Karpas-422 (cell line): ENCODE measurements around the gene RAD9A. TPM values are rescaled to one million over a fixed set of nuclear protein-coding genes. Genes with fewer than 3 reads are reported as not detected.
"Not testable (repeated sequence)": the region's sequence is repeated elsewhere in the genome, so short reads cannot be mapped to it uniquely, and the experiment has no call there.

Experiments used
- DNase-seq: peaks from one replicate; pipeline ENCODE4 v3.0.0-alpha.2; 2015
- H2AFZ ChIP-seq: fragments of 200-600 bp; sonication (generic); 2 replicates; pipeline ENCODE4 v1.6.1; 2014; ENCODE audit warnings: antibody characterized with exemption, low read length, mixed read lengths
- H3K27ac ChIP-seq: fragments of 200-600 bp; sonication (generic); 2 replicates; pipeline ENCODE4 v1.5.1; 2014; ENCODE audit warnings: mild to moderate bottlenecking, low read length, moderate library complexity
- H3K27me3 ChIP-seq: fragments of 200-600 bp; sonication (generic); 2 replicates; pipeline ENCODE4 v1.6.1; 2014; ENCODE audit warnings: low read length, mixed read lengths
- H3K36me3 ChIP-seq: fragments of 200-600 bp; sonication (generic); 2 replicates; pipeline ENCODE4 v1.6.1; 2014; ENCODE audit warnings: low read length, mixed read lengths; ENCODE audit not compliant: insufficient read depth
- H3K4me1 ChIP-seq: fragments of 200-600 bp; sonication (generic); 2 replicates; pipeline ENCODE4 v1.6.1; 2014; ENCODE audit warnings: mild to moderate bottlenecking, low read length, mixed read lengths
- H3K4me2 ChIP-seq: fragments of 200-600 bp; sonication (generic); 2 replicates; pipeline ENCODE4 v1.6.1; 2014; ENCODE audit warnings: low read length, low read depth, mild to moderate bottlenecking; ENCODE audit not compliant: poor library complexity, severe bottlenecking
- H3K4me3 ChIP-seq: fragments of 200-600 bp; sonication (generic); 2 replicates; pipeline ENCODE4 v1.5.1; 2014; ENCODE audit warnings: mild to moderate bottlenecking, antibody characterized with exemption, low read length, mixed read lengths
- H3K79me2 ChIP-seq: fragments of 200-600 bp; sonication (generic); 2 replicates; pipeline ENCODE4 v1.6.1; 2014; ENCODE audit warnings: mild to moderate bottlenecking, low read length, mixed read lengths
- H3K9ac ChIP-seq: fragments of 200-600 bp; sonication (generic); 2 replicates; pipeline ENCODE4 v1.6.0; 2014; ENCODE audit warnings: low read length
- H3K9me2 ChIP-seq: fragments of 200-600 bp; sonication (generic), shearing (Covaris generic); replicated peaks from 2 replicates; pipeline ENCODE4 v1.6.0; 2014; ENCODE audit warnings: mild to moderate bottlenecking, low read length, moderate library complexity; ENCODE audit not compliant: insufficient read depth
- H3K9me3 ChIP-seq: fragments of 300-700, 200-600 bp; sonication (generic); 2 replicates; pipeline ENCODE4 v1.6.1; 2014; ENCODE audit warnings: low read length, mixed read lengths
- H4K20me1 ChIP-seq: fragments of 200-600 bp; sonication (generic); 2 replicates; pipeline ENCODE4 v1.6.1; 2014; ENCODE audit warnings: mild to moderate bottlenecking, antibody characterized with exemption, low read length, low read depth; ENCODE audit not compliant: insufficient read depth
- total RNA-seq: library from RNA; depleted of rRNA; stranded (reverse); fragments of >200 nt; shearing (Covaris generic); gene quantifications from 2 replicates; pipeline ENCODE4 v1.2.3, GENCODE V29; 2014; ENCODE audit warnings: low replicate concordance

The RAD9A gene
- total RNA-seq, 1 experiment from 2014 or later: 14.8 TPM

DNA sequence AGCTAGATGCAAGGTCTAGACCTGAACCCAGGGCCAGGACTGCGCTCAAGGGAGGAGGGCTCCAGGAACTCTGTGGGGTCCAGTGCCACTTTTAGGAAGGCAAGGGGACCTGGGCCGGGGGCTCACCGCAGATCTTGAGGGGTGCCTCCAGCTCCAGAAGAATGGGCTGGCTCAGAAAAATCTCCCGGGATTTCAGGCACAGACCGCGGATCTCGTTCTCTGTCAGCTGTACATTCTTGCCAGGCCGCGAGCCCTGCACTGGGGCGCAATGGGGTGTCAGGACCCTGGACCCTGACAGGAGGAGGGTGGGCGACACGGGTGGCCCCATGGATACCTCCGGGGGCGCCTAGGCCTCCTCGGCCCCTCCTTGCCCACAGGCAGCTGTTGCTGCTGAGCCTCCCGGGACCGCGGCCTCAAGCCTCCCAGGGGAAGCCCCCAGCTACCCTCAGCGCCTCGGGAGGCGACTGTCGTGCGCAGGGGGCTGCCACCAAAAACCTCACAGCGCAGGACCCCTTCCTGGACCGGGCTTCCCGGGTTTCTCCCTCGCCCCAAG, 9.2 kb downstream of the RAD9A start:
- peaks cover 34% of the 10 kb centered on the region for H3K79me2 ChIP-seq
- H2AFZ ChIP-seq: no peak overlapping the region
- peak overlapping the region; percentile 82 for H3K4me3 ChIP-seq
- peak overlapping the region; percentile 88 for H3K9ac ChIP-seq
- peak overlapping the region; percentile 80 for H3K4me2 ChIP-seq
- peaks cover 13% of the 10 kb centered on the region; the same call in 1 of the 2 replicates for H4K20me1 ChIP-seq
- H3K27ac ChIP-seq: peak overlapping the region; percentile 86
- no peaks in the 10 kb centered on the region for H3K9me2 ChIP-seq
- H3K4me1 ChIP-seq: peaks cover 55% of the 10 kb centered on the region
- DNase-seq: peak; percentile 69
- H3K9me3 ChIP-seq: no peaks in the 10 kb centered on the region
- peaks cover 21% of the 10 kb centered on the region; the same call in 1 of the 2 replicates for H3K36me3 ChIP-seq
- no peaks in the 10 kb centered on the region for H3K27me3 ChIP-seq

DNA sequence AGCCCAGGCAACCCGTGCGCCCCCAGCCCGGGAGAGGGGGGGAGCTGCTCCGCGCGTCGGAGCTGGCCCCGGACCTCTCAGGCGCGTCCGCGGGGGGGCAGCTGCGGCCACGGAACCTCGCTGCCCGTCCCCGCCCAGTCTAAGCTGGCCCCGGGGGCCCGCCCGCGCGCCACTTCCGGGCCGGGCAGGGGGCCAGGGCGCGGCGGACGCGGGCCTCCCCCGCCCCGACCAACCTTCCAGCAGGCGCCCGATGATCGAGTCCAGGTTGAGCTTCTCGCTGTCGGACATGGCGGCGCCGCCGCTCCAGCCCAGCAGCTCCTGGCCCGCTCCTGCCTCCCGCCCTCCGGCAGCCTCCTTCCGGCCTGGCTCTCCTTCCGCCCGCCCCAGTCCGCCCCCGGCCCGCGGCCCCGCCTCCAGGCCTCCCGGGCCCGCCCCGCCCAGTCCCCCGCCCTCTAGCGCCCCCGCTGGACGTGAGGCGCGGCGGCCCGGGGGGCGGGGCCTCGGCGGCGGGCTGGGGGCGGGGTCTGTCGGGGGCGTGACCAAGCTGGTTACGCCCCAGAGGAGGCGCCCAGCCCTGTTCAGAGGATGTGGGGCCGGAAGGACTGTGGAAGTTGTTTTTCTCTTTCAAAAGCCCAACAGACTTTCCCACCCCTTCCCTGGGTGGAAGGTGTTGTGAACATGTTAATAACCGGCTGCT, 9.9 kb downstream of the RAD9A start, which contains the start of gene PPP1CA:
TSS of gene PPP1CA (minus strand) at position 364 of the 697 bp plus-strand sequence. CDS start at position 288, 76 bp downstream.
- H4K20me1 ChIP-seq: peaks cover 13% of the 10 kb centered on the region; the same call in 1 of the 2 replicates
- H2AFZ ChIP-seq: no peak within 1 kb of the TSS
- H3K36me3 ChIP-seq: peaks cover 19% of the 10 kb centered on the region; the same call in 1 of the 2 replicates
- H3K9ac ChIP-seq: peak within 1 kb of the TSS; percentile 88
- peak within 1 kb of the TSS; percentile 92 for H3K27ac ChIP-seq
- peaks cover 34% of the 10 kb centered on the region for H3K79me2 ChIP-seq
- no peaks in the 10 kb centered on the region for H3K27me3 ChIP-seq
- no peaks in the 10 kb centered on the region for H3K9me3 ChIP-seq
- H3K4me2 ChIP-seq: peak within 1 kb of the TSS; percentile 87
- peak; percentile 96 for DNase-seq
- peaks cover 61% of the 10 kb centered on the region for H3K4me1 ChIP-seq
- peak within 1 kb of the TSS; percentile 82 for H3K4me3 ChIP-seq
- H3K9me2 ChIP-seq: no peaks in the 10 kb centered on the region

DNA sequence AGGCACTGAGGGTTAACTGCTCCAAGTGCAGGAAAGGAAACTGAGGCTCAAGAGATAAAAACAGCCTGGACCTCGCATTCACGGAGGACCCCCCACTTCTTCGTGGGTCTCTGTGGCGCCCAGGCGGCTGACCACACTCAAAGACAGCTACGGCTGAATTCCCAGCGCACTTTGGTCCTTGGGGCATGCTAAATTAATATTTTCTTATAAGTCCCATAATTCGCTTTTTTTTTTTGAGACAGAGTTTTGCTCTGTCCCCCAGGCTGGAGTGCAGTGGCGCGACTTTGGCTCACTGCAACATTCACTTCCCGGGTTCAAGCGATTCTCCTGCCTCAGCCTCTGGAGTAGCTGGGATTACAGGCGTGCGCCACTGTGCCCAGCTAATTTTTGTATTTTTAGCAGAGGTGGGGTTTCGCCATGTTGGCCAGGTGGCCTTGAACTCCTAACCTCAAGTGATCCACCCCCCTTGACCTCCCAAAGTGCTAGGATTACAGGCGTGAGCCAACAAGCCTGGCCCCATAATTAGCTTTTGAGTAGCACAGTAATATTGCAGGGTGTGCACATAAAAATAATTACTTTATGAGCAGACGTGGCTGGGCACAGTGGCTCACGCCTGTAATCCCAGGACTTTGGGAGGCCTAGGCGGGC, 10.5 kb downstream of the RAD9A start:
- H3K27ac ChIP-seq: peak overlapping the region; percentile 92
- peaks cover 34% of the 10 kb centered on the region for H3K79me2 ChIP-seq
- peak overlapping the region; percentile 75 for H3K9ac ChIP-seq
- H4K20me1 ChIP-seq: peaks cover 13% of the 10 kb centered on the region; the same call in 1 of the 2 replicates
- H3K27me3 ChIP-seq, H2AFZ ChIP-seq, H3K9me3 ChIP-seq, H3K9me2 ChIP-seq, DNase-seq: not testable (repeated sequence)
- peak overlapping the region; percentile 65 for H3K4me3 ChIP-seq
- H3K4me2 ChIP-seq: peak overlapping the region; percentile 87
- H3K4me1 ChIP-seq: peaks cover 68% of the 10 kb centered on the region
- peaks cover 19% of the 10 kb centered on the region; the same call in 1 of the 2 replicates for H3K36me3 ChIP-seq

DNA sequence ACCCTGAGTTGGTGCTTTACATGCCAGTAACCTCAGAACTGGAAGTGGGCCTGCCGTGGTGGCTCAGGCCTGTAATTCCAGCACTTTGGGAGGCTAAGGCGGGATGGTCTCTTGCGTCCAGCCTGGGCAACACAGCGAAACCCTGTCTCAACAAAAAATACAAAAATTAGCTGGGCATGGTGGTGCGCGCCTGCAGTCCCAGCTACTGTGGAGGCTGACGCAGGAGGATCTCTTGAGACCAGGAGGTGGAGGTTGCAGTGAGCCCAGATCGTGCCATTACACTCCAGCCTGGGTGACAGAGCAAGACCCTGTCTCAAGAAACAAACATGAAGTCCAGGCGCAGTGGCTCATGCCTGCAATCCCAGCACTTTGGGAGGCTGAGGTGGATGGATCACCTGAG, 11.3 kb downstream of the RAD9A start:
- H3K4me2 ChIP-seq: peak overlapping the region; percentile 96
- peaks cover 31% of the 10 kb centered on the region for H3K79me2 ChIP-seq
- H3K9ac ChIP-seq: peak overlapping the region; percentile 97
- H3K9me2 ChIP-seq, H2AFZ ChIP-seq, H3K27me3 ChIP-seq, H3K9me3 ChIP-seq, DNase-seq: not testable (repeated sequence)
- peaks cover 16% of the 10 kb centered on the region; the same call in 1 of the 2 replicates for H3K36me3 ChIP-seq
- H3K4me3 ChIP-seq: peak overlapping the region; percentile 93
- peak overlapping the region; percentile 92 for H3K27ac ChIP-seq
- peaks cover 75% of the 10 kb centered on the region for H3K4me1 ChIP-seq
- peaks cover 13% of the 10 kb centered on the region; the same call in 1 of the 2 replicates for H4K20me1 ChIP-seq

DNA sequence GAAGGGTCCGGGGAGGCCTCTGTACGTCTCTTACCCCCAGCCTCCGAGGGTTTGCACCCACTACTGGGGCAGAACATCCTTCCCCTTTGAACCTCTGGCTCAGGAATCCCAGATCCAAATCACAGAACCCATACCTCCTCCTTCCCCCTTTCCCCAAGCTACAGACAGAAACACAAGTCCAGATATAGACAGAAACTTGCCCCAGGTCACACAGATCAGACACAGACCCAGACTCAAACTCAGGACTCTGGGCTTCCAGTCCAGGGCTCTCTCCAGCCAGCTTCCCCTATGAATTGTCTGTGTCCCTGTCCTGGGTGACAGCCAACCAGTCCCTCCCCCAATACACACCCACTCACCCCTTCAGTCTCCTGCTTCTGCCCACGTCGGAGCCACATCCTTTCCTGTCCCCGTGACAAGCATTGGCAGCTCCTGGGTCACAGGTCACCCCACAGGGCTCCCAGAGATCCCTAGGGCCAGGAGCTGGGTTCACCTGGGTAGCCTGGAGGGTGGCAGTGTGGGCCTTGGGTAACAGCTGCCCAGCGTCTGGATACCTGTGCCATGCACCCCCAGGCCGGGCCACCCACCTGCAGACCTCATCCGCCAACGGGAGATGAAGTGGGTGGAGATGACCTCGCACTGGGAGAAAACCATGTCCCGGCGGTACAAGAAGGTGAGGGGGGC, 12.9 kb downstream of the RAD9A start:
- Histone ChIP-seq H3K4me3 (peak overlapping the region; percentile 93), H3K4me1 (peaks cover 86% of the 10 kb centered on the region), H3K36me3 (0 out of 2 replicates have a peak, but pooled peaks cover 4% of the 10 kb centered on the region), H3K4me2 (peak overlapping the region; percentile 96), H2AFZ (no peak overlapping the region), H3K79me2 (peaks cover 23% of the 10 kb centered on the region), H3K9me2 (no peaks in the 10 kb centered on the region), H3K9ac (peak overlapping the region; percentile 97), H3K27me3 (no peaks in the 10 kb centered on the region), H3K9me3 (no peaks in the 10 kb centered on the region), H3K27ac (peak overlapping the region; percentile 92), H4K20me1 (peaks cover 13% of the 10 kb centered on the region; the same call in 1 of the 2 replicates)
- no peak for DNase-seq

DNA sequence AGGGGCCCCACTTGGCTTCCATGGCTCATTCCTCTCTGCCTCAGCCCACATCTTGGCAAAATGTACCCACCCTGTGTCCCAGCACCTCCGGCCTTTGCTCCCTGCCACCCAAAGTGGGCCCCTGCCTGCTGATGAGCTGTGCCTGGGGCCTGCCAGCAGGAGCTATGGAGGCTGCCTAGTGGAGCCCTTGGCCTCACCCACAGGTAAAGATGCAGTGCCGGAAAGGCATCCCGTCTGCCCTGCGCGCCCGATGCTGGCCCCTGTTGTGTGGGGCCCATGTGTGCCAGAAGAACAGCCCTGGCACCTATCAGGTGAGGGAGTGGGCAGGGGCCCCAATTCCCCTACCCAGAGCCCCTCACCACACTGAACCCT, 13.4 kb downstream of the RAD9A start:
- H3K9me3 ChIP-seq: no peaks in the 10 kb centered on the region
- peak overlapping the region; percentile 92 for H3K27ac ChIP-seq
- peak overlapping the region; percentile 97 for H3K9ac ChIP-seq
- H3K4me2 ChIP-seq: peak overlapping the region; percentile 96
- H3K9me2 ChIP-seq: no peaks in the 10 kb centered on the region
- peaks cover 89% of the 10 kb centered on the region for H3K4me1 ChIP-seq
- 0 out of 2 replicates have a peak, but pooled peaks cover 2% of the 10 kb centered on the region for H3K36me3 ChIP-seq
- DNase-seq: no peak
- peak overlapping the region; percentile 93 for H3K4me3 ChIP-seq
- H4K20me1 ChIP-seq: peaks cover 11% of the 10 kb centered on the region; the same call in 1 of the 2 replicates
- peaks cover 20% of the 10 kb centered on the region for H3K79me2 ChIP-seq
- no peaks in the 10 kb centered on the region for H3K27me3 ChIP-seq
- no peak overlapping the region for H2AFZ ChIP-seq

DNA sequence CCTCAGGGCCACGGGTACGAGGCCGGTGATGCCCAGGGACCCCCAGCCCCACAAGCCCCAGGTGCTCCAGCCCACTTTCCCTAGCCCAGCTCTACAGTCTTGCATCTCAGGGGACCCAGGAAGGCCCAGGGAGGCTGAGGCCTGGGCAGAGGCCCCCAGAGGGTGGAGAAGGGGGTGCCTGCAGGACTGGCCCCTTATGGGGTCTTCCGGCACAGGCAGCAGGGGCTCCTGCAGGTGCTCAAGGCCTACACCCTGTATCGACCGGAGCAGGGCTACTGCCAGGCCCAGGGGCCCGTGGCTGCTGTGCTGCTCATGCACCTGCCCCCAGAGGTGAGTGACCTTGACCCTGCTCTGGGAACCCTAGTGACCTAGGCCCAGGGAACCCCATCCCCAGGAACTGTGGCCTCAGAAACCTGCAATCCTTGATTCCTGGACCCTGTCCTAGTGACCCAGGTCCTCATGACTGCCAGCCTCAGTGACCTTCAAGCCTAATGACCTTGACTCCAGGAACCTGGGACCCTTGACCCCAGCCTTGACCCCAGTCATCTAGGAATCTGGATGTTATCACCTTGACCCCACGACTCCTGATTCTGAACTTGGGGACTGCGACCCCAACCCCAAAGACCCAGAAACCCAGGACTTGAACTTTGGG, 14.0 kb downstream of the RAD9A start:
- no peaks in the 10 kb centered on the region for H3K27me3 ChIP-seq
- H3K79me2 ChIP-seq: peaks cover 14% of the 10 kb centered on the region
- H3K9ac ChIP-seq: peak overlapping the region; percentile 97
- H3K27ac ChIP-seq: peak overlapping the region; percentile 92
- H3K9me3 ChIP-seq: no peaks in the 10 kb centered on the region
- no peaks in the 10 kb centered on the region for H3K9me2 ChIP-seq
- H3K4me1 ChIP-seq: peaks cover 89% of the 10 kb centered on the region
- H3K4me2 ChIP-seq: peak overlapping the region; percentile 96
- peak overlapping the region; percentile 93; the same call in 1 of the 2 replicates for H3K4me3 ChIP-seq
- H3K36me3 ChIP-seq: no peaks in the 10 kb centered on the region
- H2AFZ ChIP-seq: no peak overlapping the region
- no peak for DNase-seq
- H4K20me1 ChIP-seq: peaks cover 5% of the 10 kb centered on the region; the same call in 1 of the 2 replicates
